ENCODE data around the gene DTNBP1. TPM values are rescaled to one million over a fixed set of nuclear protein-coding genes. Genes with fewer than 3 reads are reported as not detected.

DTNBP1 gene
- total and polyA plus RNA-seq, 2 donors (not counting 3 experiments of a cell fraction or from before 2014, with no cell fraction given), result 24.3 to 28.9 TPM

- H3K79me2 ChIP-seq (ENCODE audit: control insufficient read depth, insufficient read depth, low read length), result no peaks in the 10 kb centered on the region
- FAIRE-seq (no peak), DNase-seq (ENCODE audit: low read depth, low spot score) (no peak)
- dilution Hi-C loops (cut with MboI; ENCODE audit: extremely low pct_ligation_motif_present, low sequenced_read_pairs) (no loop called here), intact Hi-C loops (cut with micrococcal nuclease) (loop anchor here (10.0 kb wide), 1 partner anchor 648 kb away; no protein-coding TSS in a partner anchor)
- H3K36me3 ChIP-seq (ENCODE audit: control insufficient read depth in 2 of 2, extremely low read depth in 1 of 2, insufficient read depth in 2 of 2, low read length in 2 of 2), result no peaks in the 10 kb centered on the region
- H3K9me3 ChIP-seq (replicated peaks; ENCODE audit: control insufficient read depth, insufficient read depth, low read length), result no peaks in the 10 kb centered on the region
- H3K4me1 ChIP-seq (ENCODE audit: control insufficient read depth, extremely low read depth, insufficient read depth, low read length), result peaks cover 17% of the 10 kb centered on the region
- no TSS peak for BruUV-seq (replicated peaks)
- H4K20me1 ChIP-seq (replicated peaks; ENCODE audit: control insufficient read depth, extremely low read depth, insufficient read depth, low read length), result no peaks in the 10 kb centered on the region
- TF ChIP-seq JUN (IDR thresholded peaks at IDR 0.05; ENCODE audit: borderline replicate concordance, insufficient read depth, insufficient read length, low read depth) (no peak), MYC (IDR thresholded peaks at IDR 0.05; ENCODE audit: low read depth, low read length) (no peak), POLR2AphosphoS5 (IDR thresholded peaks at IDR 0.05; ENCODE audit: insufficient read depth, low read depth, low read length) (no peak), POLR2A (IDR thresholded peaks at IDR 0.05; ENCODE audit: low read depth, low read length) (no peak), CTCF (IDR thresholded peaks at IDR 0.05; ENCODE audit: extremely low read depth in 1 of 2, insufficient read depth in 1 of 2, low read depth in 1 of 2, low read length in 2 of 2) (no peak), EZH2 (IDR thresholded peaks at IDR 0.05; ENCODE audit: borderline replicate concordance, low read depth, low read length, severe bottlenecking) (no peak), FOS (IDR thresholded peaks at IDR 0.05; ENCODE audit: borderline replicate concordance, insufficient read depth, low read length) (no peak), GATA2 (IDR thresholded peaks at IDR 0.05; ENCODE audit: insufficient read depth, insufficient read length, low read depth, low read length) (no peak)
- TF ChIP-seq, protein P1, sequence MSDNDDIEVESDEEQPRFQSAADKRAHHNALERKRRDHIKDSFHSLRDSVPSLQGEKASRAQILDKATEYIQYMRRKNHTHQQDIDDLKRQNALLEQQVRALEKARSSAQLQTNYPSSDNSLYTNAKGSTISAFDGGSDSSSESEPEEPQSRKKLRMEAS (IDR thresholded peaks at IDR 0.05; ENCODE audit: insufficient read depth, insufficient read length), result no peak
- no peak overlapping the region for H3K9ac ChIP-seq (replicated peaks; ENCODE audit: extremely low read depth, insufficient read depth, low read length)
- H3K4me3 ChIP-seq (replicated peaks in 1 of 3; ENCODE audit: insufficient read depth in 1 of 3, low read depth in 1 of 3, low read length in 3 of 3), result no peak overlapping the region
- POLR2A ChIA-PET, result no interaction called here
- no peaks in the 10 kb centered on the region for H3K27me3 ChIP-seq (ENCODE audit: control insufficient read depth in 2 of 2, insufficient read depth in 2 of 2, low read length in 2 of 2)
- no peak overlapping the region for H2AFZ ChIP-seq (ENCODE audit: low read depth, low read length)
- H3K9me1 ChIP-seq (replicated peaks; ENCODE audit: control insufficient read depth, extremely low read depth, insufficient read depth, low read length), result no peaks in the 10 kb centered on the region
- no peak overlapping the region for H3K4me2 ChIP-seq (ENCODE audit: insufficient read depth, low read length)
- CTCF ChIA-PET, result interaction anchor here (0.6 kb wide), 1 partner anchor 9 kb away, joined by 4 read pairs; no protein-coding TSS in a partner anchor
- H3K27ac ChIP-seq (ENCODE audit: insufficient read depth, low read depth, low read length), result no peak overlapping the region
Observed at GRCh38 chr6:15557174-15557573, 105.7 kb downstream of the DTNBP1 start.
